Vagina (tissue), 2 donors: ENCODE data around the gene DPF3. TPM values are rescaled to one million over a fixed set of nuclear protein-coding genes. Genes with fewer than 3 reads are reported as not detected.

Experiments used
- DNase-seq, 2 donors: peaks; one replicate each; pipeline ENCODE4 v3.0.0-alpha.2; 2017; ENCODE audit errors: extremely low spot score in 2 of 2
- H3K27ac ChIP-seq: fragments of 200-600 bp; sonication (generic); one replicate; pipeline ENCODE4 v1.5.1; 2019
- H3K27me3 ChIP-seq: fragments of 200-600 bp; sonication (generic); one replicate; pipeline ENCODE4 v1.5.1; 2019
- H3K36me3 ChIP-seq, 2 donors: fragments of 200-600 bp; sonication (generic); one replicate each; pipeline ENCODE4 v1.5.1; 2017 to 2019
- H3K4me1 ChIP-seq: fragments of 200-600 bp; sonication (generic); one replicate; pipeline ENCODE4 v1.5.1; 2019
- H3K4me3 ChIP-seq, 2 donors: fragments of 200-600 bp; sonication (generic); 1 replicate in 1 of 2; 2 replicates in 1 of 2; pipeline ENCODE4 v1.5.1; 2016 to 2019
- H3K9me3 ChIP-seq: fragments of 200-600 bp; sonication (generic); one replicate; pipeline ENCODE4 v1.5.1; 2019
- POLR2A ChIP-seq, 2 donors: fragments of 450-650 bp; IDR thresholded peaks; one replicate each; pipeline ENCODE4 v1.6.1; 2017; ENCODE audit warnings: antibody characterized with exemption in 2 of 2, mild to moderate bottlenecking in 2 of 2, moderate library complexity in 2 of 2
- POLR2AphosphoS5 ChIP-seq, 2 donors: sonication (generic); formaldehyde crosslinking; IDR thresholded peaks; one replicate each; pipeline ENCODE4 v1.9.0; 2017; ENCODE audit warnings: antibody characterized with exemption in 2 of 2, mild to moderate bottlenecking in 2 of 2, low read depth in 1 of 2; ENCODE audit not compliant: insufficient read depth in 1 of 2
- intact Hi-C: fragments of 100-400 bp; cut with DNase I; formaldehyde crosslinking; loops from one replicate; pipeline ENCODE4 v1.15.1; 2023
- total RNA-seq: library from RNA; depleted of rRNA; stranded (reverse); fragments of >200 nt; gene quantifications from one replicate; pipeline ENCODE4 v1.2.3, GENCODE V29; 2016
- TF ChIP-seq, protein P1 (sequence below), 3 experiments: fragments of 450-650 bp in 2 of 3; fragments of 200-600 bp in 1 of 3; sonication (generic) in 1 of 3; IDR thresholded peaks; one replicate each; pipeline ENCODE4 v1.5.1; 2017 to 2019; ENCODE audit warnings: antibody characterized with exemption in 3 of 3, mild to moderate bottlenecking in 2 of 3, moderate library complexity in 2 of 3

DPF3 gene
- total RNA-seq, 1 donor from 2014 or later, result not detected

DNA sequence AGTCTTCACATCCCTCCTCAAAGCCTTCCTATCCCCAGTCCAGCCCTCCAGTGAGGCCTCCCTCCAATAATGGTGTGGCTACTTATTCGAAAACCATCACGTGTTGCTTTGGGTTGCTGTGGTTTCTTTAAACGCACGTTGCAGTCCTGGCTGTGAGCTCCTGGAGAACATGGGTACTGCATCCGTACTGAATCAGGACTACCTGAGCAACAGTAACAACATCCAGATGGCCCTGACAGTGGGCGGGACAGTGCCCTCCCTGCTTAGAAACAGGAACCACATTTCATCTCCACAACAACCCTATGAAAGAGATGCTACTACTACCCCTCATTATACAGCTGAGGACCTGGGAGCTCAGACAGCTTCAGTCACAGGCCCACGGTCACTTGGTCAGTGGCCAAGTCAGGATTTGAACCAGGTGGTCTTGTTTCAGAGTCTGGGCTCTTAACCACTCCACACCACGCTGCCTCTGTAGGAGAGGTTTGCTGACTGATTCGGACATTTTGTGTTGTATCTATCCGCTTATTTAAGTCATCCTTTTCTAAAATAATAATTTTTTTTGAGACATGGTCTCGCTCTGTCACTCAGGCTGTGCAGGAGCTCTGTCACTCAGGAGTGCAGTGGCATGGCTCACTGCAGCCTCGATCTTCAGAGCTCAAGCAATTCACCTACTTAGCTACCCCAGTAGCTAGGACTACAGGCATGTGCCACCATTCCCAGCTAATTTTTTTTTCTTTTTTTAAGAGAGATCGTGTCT is 104.8 kb downstream of the DPF3 start:
- no peaks in the 10 kb centered on the region for H3K9me3 ChIP-seq
- H3K4me3 ChIP-seq, result no peak overlapping the region
- H3K27ac ChIP-seq, result no peak overlapping the region
- no peak for DNase-seq
- no peaks in the 10 kb centered on the region for H3K27me3 ChIP-seq
- TF ChIP-seq POLR2AphosphoS5 (IDR thresholded peaks at IDR 0.05; ENCODE audit: insufficient read depth in 1 of 2, low read depth in 1 of 2), result no peak
- TF ChIP-seq, protein P1, sequence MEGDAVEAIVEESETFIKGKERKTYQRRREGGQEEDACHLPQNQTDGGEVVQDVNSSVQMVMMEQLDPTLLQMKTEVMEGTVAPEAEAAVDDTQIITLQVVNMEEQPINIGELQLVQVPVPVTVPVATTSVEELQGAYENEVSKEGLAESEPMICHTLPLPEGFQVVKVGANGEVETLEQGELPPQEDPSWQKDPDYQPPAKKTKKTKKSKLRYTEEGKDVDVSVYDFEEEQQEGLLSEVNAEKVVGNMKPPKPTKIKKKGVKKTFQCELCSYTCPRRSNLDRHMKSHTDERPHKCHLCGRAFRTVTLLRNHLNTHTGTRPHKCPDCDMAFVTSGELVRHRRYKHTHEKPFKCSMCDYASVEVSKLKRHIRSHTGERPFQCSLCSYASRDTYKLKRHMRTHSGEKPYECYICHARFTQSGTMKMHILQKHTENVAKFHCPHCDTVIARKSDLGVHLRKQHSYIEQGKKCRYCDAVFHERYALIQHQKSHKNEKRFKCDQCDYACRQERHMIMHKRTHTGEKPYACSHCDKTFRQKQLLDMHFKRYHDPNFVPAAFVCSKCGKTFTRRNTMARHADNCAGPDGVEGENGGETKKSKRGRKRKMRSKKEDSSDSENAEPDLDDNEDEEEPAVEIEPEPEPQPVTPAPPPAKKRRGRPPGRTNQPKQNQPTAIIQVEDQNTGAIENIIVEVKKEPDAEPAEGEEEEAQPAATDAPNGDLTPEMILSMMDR (IDR thresholded peaks at IDR 0.05), result no peak
- TF ChIP-seq POLR2A (IDR thresholded peaks at IDR 0.05), result no peak
- no peaks in the 10 kb centered on the region for H3K36me3 ChIP-seq
- intact Hi-C loops, result no loop called here
- H3K4me1 ChIP-seq, result no peaks in the 10 kb centered on the region

DNA sequence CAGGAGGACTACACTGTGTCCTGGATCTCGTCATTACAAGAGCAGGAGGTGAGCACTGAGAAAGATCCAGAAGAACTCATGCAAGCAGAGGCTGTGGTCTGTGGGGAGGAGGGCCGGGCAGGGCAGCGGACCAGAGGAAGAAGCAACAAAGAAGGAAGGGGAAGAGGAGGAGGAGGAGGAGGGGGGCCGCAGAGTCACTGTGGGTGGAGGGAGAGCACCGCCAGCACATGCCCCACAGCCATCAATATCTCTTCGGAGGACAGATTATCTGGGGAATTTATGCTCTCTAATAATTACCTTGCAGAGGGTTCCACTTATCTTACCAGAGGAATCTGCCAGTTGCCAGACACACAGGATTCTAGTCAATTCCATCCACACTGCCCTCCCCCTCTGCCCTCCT is 105.6 kb downstream of the DPF3 start:
- H3K9me3 ChIP-seq, result no peaks in the 10 kb centered on the region
- TF ChIP-seq, protein P1 (IDR thresholded peaks at IDR 0.05), result no peak
- TF ChIP-seq POLR2AphosphoS5 (IDR thresholded peaks at IDR 0.05; ENCODE audit: insufficient read depth in 1 of 2, low read depth in 1 of 2), result no peak
- no peak for TF ChIP-seq POLR2A (IDR thresholded peaks at IDR 0.05)
- DNase-seq, result no peak
- no peaks in the 10 kb centered on the region for H3K27me3 ChIP-seq
- intact Hi-C loops, result no loop called here
- no peaks in the 10 kb centered on the region for H3K36me3 ChIP-seq
- H3K4me1 ChIP-seq, result no peaks in the 10 kb centered on the region
- no peak overlapping the region for H3K4me3 ChIP-seq
- H3K27ac ChIP-seq, result no peak overlapping the region

DNA sequence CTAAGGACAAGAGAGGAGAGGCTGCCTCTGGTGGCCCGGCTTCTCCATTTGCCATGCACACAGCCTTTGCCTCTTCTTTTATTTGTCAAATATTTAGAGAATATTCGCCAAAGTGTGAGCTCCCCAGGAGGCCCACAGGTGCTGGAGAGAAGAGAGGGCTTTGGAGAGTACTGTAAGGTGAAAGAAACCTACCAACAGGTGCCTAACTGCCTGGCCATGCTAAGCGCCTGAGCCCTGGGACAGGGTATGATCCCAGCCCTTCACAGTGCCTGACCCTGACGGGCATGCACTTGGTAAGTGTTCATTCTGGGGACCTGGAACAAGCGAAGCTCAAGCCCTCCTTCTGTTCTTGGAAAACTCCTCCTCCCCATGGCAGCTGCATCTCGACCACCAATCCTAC is 106.1 kb downstream of the DPF3 start:
- TF ChIP-seq, protein P1 (IDR thresholded peaks at IDR 0.05), result no peak
- TF ChIP-seq POLR2AphosphoS5 (IDR thresholded peaks at IDR 0.05; ENCODE audit: insufficient read depth in 1 of 2, low read depth in 1 of 2) (no peak), POLR2A (IDR thresholded peaks at IDR 0.05) (no peak)
- Histone ChIP-seq H3K27me3 (no peaks in the 10 kb centered on the region), H3K36me3 (no peaks in the 10 kb centered on the region), H3K9me3 (no peaks in the 10 kb centered on the region), H3K4me3 (no peak overlapping the region), H3K4me1 (no peaks in the 10 kb centered on the region), H3K27ac (no peak overlapping the region)
- intact Hi-C loops, result no loop called here
- DNase-seq, result no peak

DNA sequence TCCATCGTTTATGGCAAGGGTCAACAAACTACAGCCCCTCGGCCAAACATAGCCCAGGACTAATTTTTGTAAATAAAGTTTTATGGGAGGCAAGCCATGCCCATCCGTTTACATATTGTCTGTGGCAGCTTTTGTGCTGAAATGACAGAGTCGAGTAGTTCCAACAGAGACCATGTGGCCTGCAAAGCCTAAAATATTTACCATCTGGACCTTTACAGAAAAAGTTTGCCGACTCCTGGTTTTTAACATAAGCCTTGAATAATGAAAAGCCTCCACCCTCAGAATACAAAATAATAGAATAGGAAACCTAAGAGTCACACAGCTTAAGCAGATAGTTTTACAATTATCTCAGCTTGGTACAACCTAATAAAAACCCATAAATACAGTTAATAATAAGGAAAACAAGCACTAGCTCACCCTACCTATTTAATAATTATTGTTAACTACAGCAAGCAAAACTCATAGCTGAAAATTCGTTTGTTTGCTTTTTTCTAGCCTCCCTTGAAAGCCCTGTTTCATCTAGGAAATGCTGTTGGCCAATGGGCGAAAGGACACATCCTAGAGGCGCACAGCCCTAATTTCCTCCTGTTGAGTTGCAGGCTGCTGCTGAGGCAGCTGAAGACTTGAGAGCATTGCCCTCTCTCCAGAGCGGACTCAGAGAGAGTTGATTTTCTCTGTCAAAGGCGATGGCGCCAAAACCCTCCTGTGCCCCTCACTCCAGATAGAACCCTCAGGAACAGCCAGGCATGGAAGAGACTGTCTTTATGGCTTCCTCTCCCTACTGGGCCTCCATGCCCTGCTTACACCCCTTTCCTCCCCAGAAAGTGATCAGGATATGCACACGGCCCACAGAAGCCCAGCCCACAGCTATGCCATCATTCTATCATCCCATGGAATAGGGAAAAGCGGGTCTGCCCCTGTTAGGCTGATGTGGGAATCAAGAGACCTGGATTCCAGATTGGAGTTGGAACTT is 107.2 kb downstream of the DPF3 start:
- Histone ChIP-seq H3K27me3 (no peaks in the 10 kb centered on the region), H3K4me3 (no peak overlapping the region), H3K27ac (no peak overlapping the region), H3K36me3 (no peaks in the 10 kb centered on the region), H3K4me1 (no peaks in the 10 kb centered on the region), H3K9me3 (no peaks in the 10 kb centered on the region)
- peak in 1 of 2 donors; percentile 74 for DNase-seq
- TF ChIP-seq, protein P1 (IDR thresholded peaks at IDR 0.05), result no peak
- TF ChIP-seq POLR2AphosphoS5 (IDR thresholded peaks at IDR 0.05; ENCODE audit: insufficient read depth in 1 of 2, low read depth in 1 of 2) (no peak), POLR2A (IDR thresholded peaks at IDR 0.05) (no peak)
- intact Hi-C loops, result no loop called here
